ENCODE data around the gene CHRNG.

CHRNG gene

DNA sequence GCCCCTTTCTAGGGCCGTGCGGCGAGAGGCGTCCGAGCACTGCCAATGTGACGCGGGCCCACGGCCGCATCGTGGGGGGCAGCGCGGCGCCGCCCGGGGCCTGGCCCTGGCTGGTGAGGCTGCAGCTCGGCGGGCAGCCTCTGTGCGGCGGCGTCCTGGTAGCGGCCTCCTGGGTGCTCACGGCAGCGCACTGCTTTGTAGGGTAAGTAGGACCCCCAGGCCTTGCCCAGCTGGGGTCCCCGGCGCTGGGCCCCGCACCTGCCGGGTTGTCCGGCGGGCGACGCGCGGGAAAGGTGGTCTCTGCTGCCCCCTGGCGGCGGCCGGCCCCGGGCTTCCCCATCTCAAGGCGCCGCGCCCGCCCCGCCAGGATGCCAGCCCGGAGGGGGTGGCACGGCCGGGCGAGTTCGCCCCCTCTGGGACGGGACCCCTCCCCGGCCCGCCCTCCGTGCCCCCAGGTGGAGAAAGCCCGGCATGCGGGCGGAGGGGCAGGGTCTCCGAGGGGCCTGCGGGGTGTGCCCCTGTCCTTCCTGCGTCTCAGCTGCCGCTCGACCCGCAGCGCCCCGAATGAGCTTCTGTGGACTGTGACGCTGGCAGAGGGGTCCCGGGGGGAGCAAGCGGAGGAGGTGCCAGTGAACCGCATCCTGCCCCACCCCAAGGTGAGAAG, 17.4 kb upstream of the CHRNG start:
- Histone ChIP-seq H3K27me3 (ENCODE audit: control insufficient read depth in 1 of 2, insufficient read depth in 2 of 2, low read length in 2 of 2) (peaks cover 21 to 50% of the 10 kb centered on the region in 2 donors), H3K4me3 (ENCODE audit: low read length in 2 of 2) (peak overlapping the region in 1 of 2 donors; percentile 47), H3K9me3 (ENCODE audit: control insufficient read depth in 2 of 2, low read length in 2 of 2) (no peaks in the 10 kb centered on the region), H3K4me1 (ENCODE audit: control insufficient read depth, insufficient read depth, low read length) (peaks cover 23% of the 10 kb centered on the region), H3K27ac (ENCODE audit: low read length) (no peak overlapping the region), H3K9ac (ENCODE audit: low read length in 2 of 2) (no peak overlapping the region), H3K36me3 (ENCODE audit: control insufficient read depth in 2 of 2, insufficient read depth in 2 of 2, low read length in 2 of 2) (no peaks in the 10 kb centered on the region)

DNA sequence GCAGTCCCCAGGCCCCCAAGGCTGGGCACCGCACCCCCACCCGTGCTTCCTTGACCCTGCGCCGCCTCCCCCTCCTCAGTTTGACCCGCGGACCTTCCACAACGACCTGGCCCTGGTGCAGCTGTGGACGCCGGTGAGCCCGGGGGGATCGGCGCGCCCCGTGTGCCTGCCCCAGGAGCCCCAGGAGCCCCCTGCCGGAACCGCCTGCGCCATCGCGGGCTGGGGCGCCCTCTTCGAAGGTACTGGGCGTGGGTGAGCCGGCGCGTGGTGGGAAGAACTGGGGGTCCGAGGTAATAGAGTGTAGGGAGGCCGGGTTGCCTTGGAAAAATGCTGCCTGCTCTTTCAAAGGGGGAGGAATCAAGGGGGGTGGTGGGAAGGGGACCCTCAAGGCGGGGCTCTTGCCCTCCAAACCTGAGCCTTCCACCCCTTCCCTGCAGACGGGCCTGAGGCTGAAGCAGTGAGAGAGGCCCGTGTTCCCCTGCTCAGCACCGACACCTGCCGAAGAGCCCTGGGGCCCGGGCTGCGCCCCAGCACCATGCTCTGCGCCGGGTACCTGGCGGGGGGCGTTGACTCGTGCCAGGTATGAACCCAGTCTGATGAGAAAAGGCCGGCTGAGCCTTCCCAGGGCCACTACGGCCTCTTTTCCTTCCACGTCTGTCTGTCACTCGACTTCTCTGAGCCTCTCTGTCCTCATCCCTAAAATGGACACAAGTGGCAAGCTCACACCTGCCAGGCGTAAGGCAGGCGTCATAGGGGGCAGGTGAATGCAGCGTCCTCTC, 16.7 kb upstream of the CHRNG start:
- H3K9me3 ChIP-seq (ENCODE audit: control insufficient read depth in 2 of 2, low read length in 2 of 2) = no peaks in the 10 kb centered on the region
- no peak overlapping the region for H3K4me3 ChIP-seq (ENCODE audit: low read length in 2 of 2)
- H3K9ac ChIP-seq (ENCODE audit: low read length in 2 of 2) = no peak overlapping the region
- peaks cover 21 to 49% of the 10 kb centered on the region in 2 donors for H3K27me3 ChIP-seq (ENCODE audit: control insufficient read depth in 1 of 2, insufficient read depth in 2 of 2, low read length in 2 of 2)
- no peak overlapping the region for H3K27ac ChIP-seq (ENCODE audit: low read length)
- H3K36me3 ChIP-seq (ENCODE audit: control insufficient read depth in 2 of 2, insufficient read depth in 2 of 2, low read length in 2 of 2) = no peaks in the 10 kb centered on the region
- H3K4me1 ChIP-seq (ENCODE audit: control insufficient read depth, insufficient read depth, low read length) = peaks cover 23% of the 10 kb centered on the region

DNA sequence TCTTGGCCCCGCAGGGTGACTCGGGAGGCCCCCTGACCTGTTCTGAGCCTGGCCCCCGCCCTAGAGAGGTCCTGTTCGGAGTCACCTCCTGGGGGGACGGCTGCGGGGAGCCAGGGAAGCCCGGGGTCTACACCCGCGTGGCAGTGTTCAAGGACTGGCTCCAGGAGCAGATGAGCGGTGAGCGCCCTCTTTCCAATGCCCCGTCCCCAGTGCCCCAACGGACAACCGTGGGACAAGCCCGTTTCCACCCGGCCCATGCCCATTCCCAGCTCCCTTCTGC, 16.1 kb upstream of the CHRNG start:
- Histone ChIP-seq H3K9me3 (ENCODE audit: control insufficient read depth in 2 of 2, low read length in 2 of 2) (no peaks in the 10 kb centered on the region), H3K9ac (ENCODE audit: low read length in 2 of 2) (no peak overlapping the region), H3K27me3 (ENCODE audit: control insufficient read depth in 1 of 2, insufficient read depth in 2 of 2, low read length in 2 of 2) (peaks cover 21 to 48% of the 10 kb centered on the region in 2 donors), H3K36me3 (ENCODE audit: control insufficient read depth in 2 of 2, insufficient read depth in 2 of 2, low read length in 2 of 2) (no peaks in the 10 kb centered on the region), H3K4me1 (ENCODE audit: control insufficient read depth, insufficient read depth, low read length) (peaks cover 23% of the 10 kb centered on the region), H3K4me3 (ENCODE audit: low read length in 2 of 2) (peak overlapping the region in 1 of 2 donors; percentile 44), H3K27ac (ENCODE audit: low read length) (no peak overlapping the region)

DNA sequence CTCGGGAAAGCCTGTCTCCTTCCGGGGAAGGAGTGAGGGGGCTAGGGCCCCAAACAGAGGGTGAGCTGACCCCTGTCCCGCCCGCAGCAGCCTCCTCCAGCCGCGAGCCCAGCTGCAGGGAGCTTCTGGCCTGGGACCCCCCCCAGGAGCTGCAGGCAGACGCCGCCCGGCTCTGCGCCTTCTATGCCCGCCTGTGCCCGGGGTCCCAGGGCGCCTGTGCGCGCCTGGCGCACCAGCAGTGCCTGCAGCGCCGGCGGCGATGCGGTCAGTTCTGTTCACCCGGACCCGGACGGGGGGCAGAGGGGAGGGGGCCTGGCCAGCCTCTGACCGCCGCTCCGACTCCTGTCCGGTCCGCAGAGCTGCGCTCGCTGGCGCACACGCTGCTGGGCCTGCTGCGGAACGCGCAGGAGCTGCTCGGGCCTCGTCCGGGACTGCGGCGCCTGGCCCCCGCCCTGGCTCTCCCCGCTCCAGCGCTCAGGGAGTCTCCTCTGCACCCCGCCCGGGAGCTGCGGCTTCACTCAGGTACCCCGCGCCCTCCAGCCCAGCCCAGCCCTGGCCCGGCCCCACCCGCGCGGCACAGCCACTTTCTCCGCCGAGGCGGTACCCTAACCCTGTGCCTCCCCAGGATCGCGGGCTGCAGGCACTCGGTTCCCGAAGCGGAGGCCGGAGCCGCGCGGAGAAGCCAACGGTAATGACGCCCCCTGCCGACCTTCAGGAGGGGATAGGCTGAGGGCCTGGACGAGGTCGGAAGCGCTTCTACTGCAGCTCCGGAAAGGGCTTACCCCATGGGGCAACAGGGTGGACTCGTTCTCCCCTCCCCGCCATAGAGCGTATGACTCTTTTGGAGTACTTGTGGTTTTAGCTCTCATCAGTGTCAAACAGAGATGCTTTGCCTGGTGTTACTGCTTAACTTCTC, 15.6 kb upstream of the CHRNG start:
- H3K27me3 ChIP-seq (ENCODE audit: control insufficient read depth in 1 of 2, insufficient read depth in 2 of 2, low read length in 2 of 2) = peaks cover 21 to 48% of the 10 kb centered on the region in 2 donors
- no peak overlapping the region for H3K9ac ChIP-seq (ENCODE audit: low read length in 2 of 2)
- peaks cover 23% of the 10 kb centered on the region for H3K4me1 ChIP-seq (ENCODE audit: control insufficient read depth, insufficient read depth, low read length)
- no peaks in the 10 kb centered on the region for H3K9me3 ChIP-seq (ENCODE audit: control insufficient read depth in 2 of 2, low read length in 2 of 2)
- H3K36me3 ChIP-seq (ENCODE audit: control insufficient read depth in 2 of 2, insufficient read depth in 2 of 2, low read length in 2 of 2) = no peaks in the 10 kb centered on the region
- no peak overlapping the region for H3K27ac ChIP-seq (ENCODE audit: low read length)
- peak overlapping the region in 1 of 2 donors; percentile 44 for H3K4me3 ChIP-seq (ENCODE audit: low read length in 2 of 2)

DNA sequence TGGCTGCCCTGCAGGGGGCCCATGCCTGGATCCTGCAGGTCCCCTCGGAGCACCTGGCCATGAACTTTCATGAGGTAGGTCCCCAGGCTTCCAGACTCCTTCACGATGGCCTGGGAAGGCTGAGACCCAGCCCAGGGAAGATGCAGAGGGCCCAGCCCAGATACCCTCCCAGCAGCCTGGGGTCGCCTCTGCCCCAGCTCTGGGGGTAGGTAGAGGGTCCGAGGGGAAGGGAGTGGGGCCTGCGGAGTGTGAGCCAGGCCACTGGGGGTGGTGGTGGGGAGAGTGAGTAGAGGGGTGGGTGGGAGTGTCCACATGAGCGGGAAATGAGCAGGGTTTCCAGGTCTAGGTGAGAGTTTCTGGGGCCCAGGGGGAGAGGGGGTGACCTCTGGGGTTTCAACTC, 14.7 kb upstream of the CHRNG start:
- no peak overlapping the region for H3K4me3 ChIP-seq (ENCODE audit: low read length in 2 of 2)

DNA sequence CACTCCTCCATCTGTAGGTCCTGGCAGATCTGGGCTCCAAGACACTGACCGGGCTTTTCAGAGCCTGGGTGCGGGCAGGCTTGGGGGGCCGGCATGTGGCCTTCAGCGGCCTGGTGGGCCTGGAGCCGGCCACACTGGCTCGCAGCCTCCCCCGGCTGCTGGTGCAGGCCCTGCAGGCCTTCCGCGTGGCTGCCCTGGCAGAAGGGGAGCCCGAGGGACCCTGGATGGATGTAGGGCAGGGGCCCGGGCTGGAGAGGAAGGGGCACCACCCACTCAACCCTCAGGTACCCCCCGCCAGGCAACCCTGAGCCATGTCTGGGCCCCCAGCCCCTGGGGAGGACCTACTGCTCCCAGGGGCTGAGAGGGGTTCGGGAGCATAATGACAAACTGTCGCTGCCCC, 14.3 kb upstream of the CHRNG start:
- H3K4me3 ChIP-seq (ENCODE audit: low read length in 2 of 2) = no peak overlapping the region
- H3K4me1 ChIP-seq (ENCODE audit: control insufficient read depth, insufficient read depth, low read length) = peaks cover 23% of the 10 kb centered on the region
- H3K27me3 ChIP-seq (ENCODE audit: control insufficient read depth in 1 of 2, insufficient read depth in 2 of 2, low read length in 2 of 2) = peaks cover 21 to 48% of the 10 kb centered on the region in 2 donors
- H3K27ac ChIP-seq (ENCODE audit: low read length) = no peak overlapping the region
- H3K9me3 ChIP-seq (ENCODE audit: control insufficient read depth in 2 of 2, low read length in 2 of 2) = no peaks in the 10 kb centered on the region
- no peak overlapping the region for H3K9ac ChIP-seq (ENCODE audit: low read length in 2 of 2)
- no peaks in the 10 kb centered on the region for H3K36me3 ChIP-seq (ENCODE audit: control insufficient read depth in 2 of 2, insufficient read depth in 2 of 2, low read length in 2 of 2)

More for the DNA sequence above, 14.7 kb upstream of the CHRNG start:
- no peak overlapping the region for H3K27ac ChIP-seq (ENCODE audit: low read length)
- H3K9ac ChIP-seq (ENCODE audit: low read length in 2 of 2) = no peak overlapping the region
- no peaks in the 10 kb centered on the region for H3K36me3 ChIP-seq (ENCODE audit: control insufficient read depth in 2 of 2, insufficient read depth in 2 of 2, low read length in 2 of 2)
- H3K9me3 ChIP-seq (ENCODE audit: control insufficient read depth in 2 of 2, low read length in 2 of 2) = no peaks in the 10 kb centered on the region
- H3K4me1 ChIP-seq (ENCODE audit: control insufficient read depth, insufficient read depth, low read length) = peaks cover 23% of the 10 kb centered on the region
- H3K27me3 ChIP-seq (ENCODE audit: control insufficient read depth in 1 of 2, insufficient read depth in 2 of 2, low read length in 2 of 2) = peaks cover 21 to 48% of the 10 kb centered on the region in 2 donors

DNA sequence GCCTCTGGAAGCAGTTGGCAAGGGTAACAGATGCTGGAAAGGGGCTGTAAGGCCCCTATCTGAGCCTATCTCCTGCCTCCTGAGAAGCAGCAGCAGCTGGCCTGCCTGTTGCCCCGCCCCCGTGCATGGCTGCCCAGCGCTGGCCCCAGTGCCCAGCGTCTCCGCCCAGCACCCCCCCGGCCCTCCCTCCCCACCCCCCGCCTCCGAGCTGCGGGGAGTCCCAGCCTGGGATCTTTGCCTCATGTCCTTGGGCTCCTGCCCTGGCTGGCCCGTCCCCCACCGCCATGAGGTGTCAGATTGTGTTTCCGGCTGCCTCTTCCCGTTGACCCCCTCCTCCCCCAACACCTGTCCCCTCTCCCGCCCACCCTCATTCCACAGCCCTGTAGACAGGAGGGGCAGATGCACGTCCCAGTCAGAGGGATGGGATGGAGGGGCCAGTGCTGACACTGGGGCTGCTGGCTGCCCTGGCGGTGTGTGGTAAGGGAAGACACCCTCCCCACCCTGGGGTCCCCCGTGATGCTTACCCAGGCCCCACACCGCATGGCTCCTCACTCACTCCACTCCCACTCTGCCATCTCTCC, 13.6 kb upstream of the CHRNG start, which contains the start of gene CHRND:
TSS of gene CHRND (plus strand) at position 370 of the 581 bp plus-strand sequence. CDS start at position 426, 56 bp downstream.
- Histone ChIP-seq H3K27ac (ENCODE audit: low read length) (no peak within 1 kb of the TSS), H3K36me3 (ENCODE audit: control insufficient read depth in 2 of 2, insufficient read depth in 2 of 2, low read length in 2 of 2) (no peaks in the 10 kb centered on the region), H3K27me3 (ENCODE audit: control insufficient read depth in 1 of 2, insufficient read depth in 2 of 2, low read length in 2 of 2) (peaks cover 20 to 46% of the 10 kb centered on the region in 2 donors), H3K4me1 (ENCODE audit: control insufficient read depth, insufficient read depth, low read length) (peaks cover 23% of the 10 kb centered on the region), H3K9ac (ENCODE audit: low read length in 2 of 2) (no peak within 1 kb of the TSS), H3K4me3 (ENCODE audit: low read length in 2 of 2) (no peak within 1 kb of the TSS), H3K9me3 (ENCODE audit: control insufficient read depth in 2 of 2, low read length in 2 of 2) (no peaks in the 10 kb centered on the region)

DNA sequence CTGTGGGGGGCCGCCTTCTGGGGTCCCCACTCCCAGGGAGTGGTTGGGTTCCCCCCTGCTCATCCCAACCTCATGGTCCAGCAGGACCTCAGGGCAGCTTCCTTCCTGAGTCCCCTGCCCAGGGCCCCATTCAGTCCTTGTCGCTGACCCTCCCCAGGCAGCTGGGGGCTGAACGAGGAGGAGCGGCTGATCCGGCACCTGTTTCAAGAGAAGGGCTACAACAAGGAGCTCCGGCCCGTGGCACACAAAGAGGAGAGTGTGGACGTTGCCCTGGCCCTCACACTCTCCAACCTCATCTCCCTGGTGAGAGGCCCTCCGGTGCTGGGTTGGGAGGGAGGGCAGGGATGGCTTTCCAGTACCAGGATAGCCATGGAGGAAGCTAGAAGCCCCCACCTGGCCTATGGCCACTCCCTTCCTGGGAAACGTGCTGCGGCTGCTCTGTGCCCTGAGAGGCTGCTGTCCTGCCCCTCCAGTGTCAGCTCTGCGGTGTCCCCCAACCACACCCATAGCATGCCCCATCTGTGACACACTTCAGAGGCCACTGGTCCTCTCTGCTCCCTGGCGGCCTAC, 13.0 kb upstream of the CHRNG start:
- Histone ChIP-seq H3K27ac (ENCODE audit: low read length) (no peak overlapping the region), H3K9ac (ENCODE audit: low read length in 2 of 2) (no peak overlapping the region), H3K4me3 (ENCODE audit: low read length in 2 of 2) (no peak overlapping the region), H3K36me3 (ENCODE audit: control insufficient read depth in 2 of 2, insufficient read depth in 2 of 2, low read length in 2 of 2) (no peaks in the 10 kb centered on the region), H3K9me3 (ENCODE audit: control insufficient read depth in 2 of 2, low read length in 2 of 2) (no peaks in the 10 kb centered on the region), H3K27me3 (ENCODE audit: control insufficient read depth in 1 of 2, insufficient read depth in 2 of 2, low read length in 2 of 2) (peaks cover 16 to 40% of the 10 kb centered on the region in 2 donors), H3K4me1 (ENCODE audit: control insufficient read depth, insufficient read depth, low read length) (peaks cover 23% of the 10 kb centered on the region)

DNA sequence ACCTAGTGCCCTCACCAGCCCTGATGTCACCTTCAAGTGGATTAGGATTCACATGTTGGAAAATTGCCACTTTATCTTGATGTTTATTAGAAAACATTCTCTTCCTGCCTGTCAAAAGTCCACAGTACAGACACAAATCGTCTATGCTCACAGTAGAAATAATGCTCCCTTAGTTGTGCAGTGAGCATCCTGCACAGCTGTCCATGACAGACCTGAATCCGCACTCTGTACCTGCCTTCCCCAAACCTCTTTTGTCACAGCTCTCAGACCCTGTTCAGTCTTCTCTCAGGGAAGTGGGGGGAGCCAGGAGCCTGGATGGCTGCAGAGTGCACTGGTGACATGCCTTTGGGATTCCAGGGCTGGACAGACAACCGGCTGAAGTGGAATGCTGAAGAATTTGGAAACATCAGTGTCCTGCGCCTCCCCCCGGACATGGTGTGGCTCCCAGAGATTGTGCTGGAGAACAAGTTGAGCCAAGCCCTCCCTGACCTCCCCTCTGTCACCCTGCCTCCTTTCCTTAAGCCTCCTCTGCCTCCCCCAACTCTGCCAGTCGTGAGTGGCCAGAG, 11.5 kb upstream of the CHRNG start:
- Histone ChIP-seq H3K27me3 (ENCODE audit: control insufficient read depth in 1 of 2, insufficient read depth in 2 of 2, low read length in 2 of 2) (peaks cover 8 to 26% of the 10 kb centered on the region in 2 donors), H3K9me3 (ENCODE audit: control insufficient read depth in 2 of 2, low read length in 2 of 2) (no peaks in the 10 kb centered on the region), H3K4me1 (ENCODE audit: control insufficient read depth, insufficient read depth, low read length) (peaks cover 17% of the 10 kb centered on the region), H3K27ac (ENCODE audit: low read length) (no peak overlapping the region), H3K36me3 (ENCODE audit: control insufficient read depth in 2 of 2, insufficient read depth in 2 of 2, low read length in 2 of 2) (no peaks in the 10 kb centered on the region), H3K9ac (ENCODE audit: low read length in 2 of 2) (no peak overlapping the region), H3K4me3 (ENCODE audit: low read length in 2 of 2) (no peak overlapping the region)

Measured in stomach smooth muscle (tissue), 2 donors.